OCI-LY7 (cell line): ENCODE measurements around the gene ASCL3. TPM values are rescaled to one million over a fixed set of nuclear protein-coding genes. Genes with fewer than 3 reads are reported as not detected.

Experiments used
- BruUV-seq: library from RNA; stranded (reverse); fragments of 400-500 nt; replicated peaks from 2 replicates; lab custom pipeline; 2021; lab: Mats Ljungman, UMichigan
- CTCF ChIA-PET: fragments of 300-600 bp; sonication (Branson Sonifier 250); formaldehyde crosslinking; loops from one replicate; lab custom pipeline; 2022; ENCODE audit warnings: antibody characterized with exemption; ENCODE audit not compliant: unreplicated experiment; lab: Charles Lee
- POLR2A ChIA-PET: fragments of 300-600 bp; sonication (Branson Sonifier 250); formaldehyde crosslinking; loops from one replicate; lab custom pipeline; 2022; ENCODE audit warnings: antibody characterized with exemption; lab: Charles Lee
- DNase-seq: peaks from one replicate; pipeline ENCODE4 v3.0.0-alpha.2; 2015; ENCODE audit warnings: low spot score
- H2AFZ ChIP-seq: fragments of 200-600 bp; sonication (generic), shearing (Covaris generic); 2 replicates; pipeline ENCODE4 v1.6.1; 2014; ENCODE audit warnings: mild to moderate bottlenecking, antibody characterized with exemption, low read length, moderate library complexity
- H3K27ac ChIP-seq: fragments of 200-600 bp; sonication (generic); 2 replicates; pipeline ENCODE4 v1.5.1; 2014; ENCODE audit warnings: mixed run types, low read depth, mild to moderate bottlenecking, moderate library complexity, low read length, inconsistent platforms; ENCODE audit not compliant: poor library complexity, severe bottlenecking
- H3K36me3 ChIP-seq: fragments of 200-600 bp; sonication (generic); 2 replicates; pipeline ENCODE4 v1.6.1; 2014; ENCODE audit warnings: mild to moderate bottlenecking, antibody characterized with exemption, low read length, moderate library complexity, mixed read lengths; ENCODE audit not compliant: insufficient read depth
- H3K4me1 ChIP-seq: fragments of 200-600 bp; sonication (generic); 2 replicates; pipeline ENCODE4 v1.5.1; 2014; ENCODE audit warnings: mild to moderate bottlenecking, low read length; ENCODE audit not compliant: insufficient read depth, poor library complexity, severe bottlenecking
- H3K4me2 ChIP-seq: fragments of 200-600 bp; sonication (generic); 2 replicates; pipeline ENCODE4 v1.6.1; 2014; ENCODE audit warnings: mild to moderate bottlenecking, low read length
- H3K4me3 ChIP-seq: fragments of 200-600 bp; sonication (generic); 2 replicates; pipeline ENCODE4 v1.5.1; 2014; ENCODE audit warnings: mild to moderate bottlenecking, low read depth, low read length; ENCODE audit not compliant: poor library complexity, severe bottlenecking
- H3K79me2 ChIP-seq: fragments of 200-600 bp; sonication (generic); 2 replicates; pipeline ENCODE4 v1.6.1; 2016; ENCODE audit warnings: low read depth, mild to moderate bottlenecking, low read length, moderate library complexity, mixed read lengths; ENCODE audit not compliant: insufficient read depth
- H3K9me2 ChIP-seq: fragments of 200-600 bp; sonication (generic); 2 replicates; pipeline ENCODE4 v1.6.1; 2016; ENCODE audit warnings: mild to moderate bottlenecking, low read length, mixed read lengths; ENCODE audit not compliant: insufficient read depth
- H3K9me3 ChIP-seq: fragments of 200-600 bp; sonication (generic); 2 replicates; pipeline ENCODE4 v1.6.1; 2014; ENCODE audit warnings: mild to moderate bottlenecking, mixed run types, low read length, mixed read lengths
- H4K20me1 ChIP-seq: fragments of 200-600 bp; sonication (generic); 2 replicates; pipeline ENCODE4 v1.6.1; 2014; ENCODE audit warnings: mild to moderate bottlenecking, antibody characterized with exemption, low read length, moderate library complexity, mixed read lengths; ENCODE audit not compliant: insufficient read depth
- CTCF ChIP-seq: fragments of 200-600 bp; sonication (generic); conservative IDR thresholded peaks from 2 replicates; pipeline ENCODE4 v1.5.1; 2014; ENCODE audit warnings: mild to moderate bottlenecking, antibody characterized with exemption, low read length, moderate library complexity, mixed read lengths
- EZH2phosphoT487 ChIP-seq: fragments of 200-600 bp; sonication (generic); IDR thresholded peaks from 2 replicates; pipeline ENCODE4 v1.6.1; 2018; ENCODE audit warnings: low read depth, borderline replicate concordance, mild to moderate bottlenecking, mixed run types, antibody characterized with exemption, low read length, moderate library complexity, mixed read lengths
- intact Hi-C: fragments of 100-400 bp; cut with micrococcal nuclease; formaldehyde crosslinking; loops from one replicate; pipeline ENCODE4 v1.10.0; 2022; ENCODE audit not compliant: unreplicated experiment
- total RNA-seq, 2 experiments: library from RNA; depleted of rRNA in 1 of 2; stranded (reverse); fragments of >200 nt in 1 of 2; shearing (Covaris generic) in 1 of 2; gene quantifications; 2 replicates each; pipeline ENCODE4 v1.2.3, GENCODE V29; 2014 to 2022

Gene ASCL3
- total RNA-seq, 2 experiments from 2014 or later, result not detected

GRCh38 chr11:8930456-8931175 is 12.2 kb downstream of the ASCL3 start:
- Histone ChIP-seq H3K9me3 (no peaks in the 10 kb centered on the region), H3K79me2 (no peaks in the 10 kb centered on the region), H3K4me1 (no peaks in the 10 kb centered on the region), H3K27ac (no peak overlapping the region), H3K9me2 (no peaks in the 10 kb centered on the region), H4K20me1 (no peaks in the 10 kb centered on the region), H3K4me2 (no peak overlapping the region), H2AFZ (no peak overlapping the region), H3K36me3 (no peaks in the 10 kb centered on the region), H3K4me3 (no peak overlapping the region)
- no peak for TF ChIP-seq EZH2phosphoT487
- no peak for TF ChIP-seq CTCF
- intact Hi-C loops, result no loop called here
- ChIA-PET CTCF (no interaction called here), POLR2A (interaction anchor here (0.6 kb wide), 1 partner anchor 19 kb away, joined by 6 read pairs; the partner anchor contains the start of gene AKIP1)
- no peak for DNase-seq
- BruUV-seq, result no TSS peak

- Histone ChIP-seq H3K4me2 (no peak overlapping the region), H3K4me1 (no peaks in the 10 kb centered on the region), H3K36me3 (no peaks in the 10 kb centered on the region), H4K20me1 (no peaks in the 10 kb centered on the region), H3K27ac (no peak overlapping the region), H3K9me2 (no peaks in the 10 kb centered on the region), H3K79me2 (no peaks in the 10 kb centered on the region), H3K4me3 (no peak overlapping the region), H2AFZ (no peak overlapping the region), H3K9me3 (no peaks in the 10 kb centered on the region)
- DNase-seq, result no peak
- POLR2A ChIA-PET, result no interaction called here
- CTCF ChIA-PET, result no interaction called here
- no peak for TF ChIP-seq EZH2phosphoT487
- no peak for TF ChIP-seq CTCF
- intact Hi-C loops, result no loop called here
- BruUV-seq, result no TSS peak
Observed at GRCh38 chr11:8928981-8929615, 13.7 kb downstream of the ASCL3 start.

- intact Hi-C loops, result no loop called here
- ChIA-PET CTCF (no interaction called here), POLR2A (no interaction called here)
- Histone ChIP-seq H2AFZ (no peak overlapping the region), H3K4me2 (no peak overlapping the region), H4K20me1 (no peaks in the 10 kb centered on the region), H3K9me2 (no peaks in the 10 kb centered on the region), H3K36me3 (peaks cover under 1% of the 10 kb centered on the region; the same call in 1 of the 2 replicates), H3K4me3 (no peak overlapping the region), H3K79me2 (no peaks in the 10 kb centered on the region), H3K9me3 (no peaks in the 10 kb centered on the region), H3K4me1 (no peaks in the 10 kb centered on the region), H3K27ac (no peak overlapping the region)
- TF ChIP-seq CTCF, result no peak
- TF ChIP-seq EZH2phosphoT487, result no peak
- no TSS peak for BruUV-seq
- no peak for DNase-seq
Observed at GRCh38 chr11:8928205-8928604, 14.6 kb downstream of the ASCL3 start.
